NAMALWA (cell line): ENCODE results near the gene PTPN18.

Experiments
- DNase-seq: peaks from one replicate; pipeline ENCODE4 v3.0.0-alpha.2; 2015; ENCODE audit warnings: low spot score

The PTPN18 gene

DNA sequence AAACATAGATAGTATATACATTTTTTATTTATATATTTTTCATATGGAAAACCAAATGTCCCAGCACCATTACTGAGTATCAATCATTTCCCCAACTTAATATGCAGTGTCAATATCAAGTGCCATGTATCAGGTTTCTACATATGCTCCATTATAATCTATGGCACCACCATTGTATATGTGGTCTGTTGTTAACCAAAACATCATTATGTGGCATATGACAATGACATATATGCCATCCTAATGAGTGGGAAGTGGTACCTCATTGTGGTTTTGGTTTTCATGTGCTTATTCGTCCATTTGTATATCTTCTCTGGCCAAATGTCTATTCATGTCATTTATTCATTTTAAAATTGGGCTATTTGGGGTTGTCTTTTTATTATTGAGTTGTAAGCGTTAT lies 9.2 kb downstream of the PTPN18 start:
- DNase-seq: no peak

DNA sequence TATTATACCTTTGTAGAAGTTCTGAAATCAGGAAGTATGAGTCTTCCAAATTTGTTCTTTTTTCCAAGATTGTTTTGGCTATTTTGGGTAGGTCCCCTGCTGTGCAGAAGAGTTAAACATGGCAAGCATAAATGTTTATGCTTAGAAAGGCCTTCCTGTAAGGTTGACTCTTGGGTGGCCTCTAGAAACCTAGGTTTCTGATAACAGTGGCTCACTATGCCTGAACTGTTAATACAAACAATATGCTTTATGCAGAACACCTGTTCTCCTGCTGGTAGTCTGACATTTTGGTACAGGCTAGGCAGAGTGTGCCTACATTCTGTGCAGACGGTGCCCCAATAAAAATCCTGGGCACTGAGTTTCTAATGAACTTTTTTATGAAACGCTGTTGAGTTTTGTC lies 10.1 kb downstream of the PTPN18 start:
- no peak for DNase-seq

DNA sequence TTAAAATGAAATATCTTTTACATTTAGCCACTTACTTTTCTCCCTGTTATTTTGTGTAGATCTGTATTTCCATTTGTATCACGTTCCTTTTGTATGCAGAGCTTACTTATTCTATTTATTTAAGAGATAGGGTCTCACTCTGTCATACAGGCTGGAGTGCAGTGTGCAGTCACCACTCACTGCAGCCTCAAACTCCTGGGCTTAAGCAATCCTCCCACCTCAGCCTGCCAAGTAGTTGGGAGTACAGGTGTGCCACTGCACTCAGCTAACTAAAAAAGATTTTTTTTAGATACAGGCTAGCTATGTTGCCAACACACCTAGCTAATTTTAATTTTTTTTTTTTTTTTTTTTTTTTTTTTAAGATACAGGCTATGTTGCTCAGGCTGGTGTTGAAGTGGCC lies 10.9 kb downstream of the PTPN18 start:
- no peak for DNase-seq

DNA sequence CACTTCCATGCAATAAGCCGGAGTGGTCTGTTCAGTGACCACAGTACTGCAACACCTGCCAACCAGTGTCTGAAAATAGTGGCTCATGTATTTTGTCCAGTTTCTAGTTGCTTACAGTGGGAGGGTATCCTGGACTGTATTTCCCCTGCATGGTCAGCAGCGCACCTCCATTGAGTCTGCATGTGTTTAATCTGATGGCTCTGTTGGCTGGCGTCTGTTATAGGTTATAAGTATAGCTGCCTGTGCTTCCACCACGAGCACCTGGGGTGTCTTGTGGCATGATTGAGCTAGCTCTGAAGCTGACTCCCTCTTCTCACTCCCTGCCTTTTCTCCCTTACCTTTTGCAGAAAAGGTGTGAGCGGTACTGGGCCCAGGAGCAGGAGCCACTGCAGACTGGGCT lies 12.9 kb downstream of the PTPN18 start:
- DNase-seq: no peak

DNA sequence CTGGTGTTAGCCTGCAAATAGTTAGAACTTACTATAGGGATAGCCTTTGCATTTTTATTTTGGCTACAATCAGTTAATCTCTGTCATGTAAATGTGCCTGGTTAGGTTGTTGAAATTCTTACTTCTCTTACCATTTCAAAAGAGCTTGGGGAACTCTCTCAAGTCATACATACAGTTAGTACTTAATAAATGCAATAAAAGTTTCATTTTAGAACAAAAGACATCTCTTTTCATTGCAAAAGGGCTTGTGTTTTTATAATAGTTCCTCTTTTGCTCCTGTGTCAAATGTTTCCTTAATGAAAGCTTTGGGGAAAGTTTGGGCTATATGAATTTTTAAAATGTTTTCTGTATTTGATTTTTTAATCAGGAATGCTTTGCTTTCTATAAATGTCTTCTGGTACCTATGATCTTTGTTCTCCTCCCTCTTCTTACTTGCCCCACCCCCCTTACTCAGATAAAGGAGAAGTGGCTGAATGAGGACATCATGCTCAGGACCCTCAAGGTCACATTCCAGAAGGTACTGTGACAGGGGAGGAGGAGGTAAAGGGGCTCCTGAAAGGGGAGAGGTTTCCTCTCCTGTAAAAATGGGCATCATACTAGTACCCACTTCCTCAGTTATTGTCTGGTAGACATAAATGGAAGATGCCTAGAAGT lies 13.6 kb downstream of the PTPN18 start:
- DNase-seq: no peak

DNA sequence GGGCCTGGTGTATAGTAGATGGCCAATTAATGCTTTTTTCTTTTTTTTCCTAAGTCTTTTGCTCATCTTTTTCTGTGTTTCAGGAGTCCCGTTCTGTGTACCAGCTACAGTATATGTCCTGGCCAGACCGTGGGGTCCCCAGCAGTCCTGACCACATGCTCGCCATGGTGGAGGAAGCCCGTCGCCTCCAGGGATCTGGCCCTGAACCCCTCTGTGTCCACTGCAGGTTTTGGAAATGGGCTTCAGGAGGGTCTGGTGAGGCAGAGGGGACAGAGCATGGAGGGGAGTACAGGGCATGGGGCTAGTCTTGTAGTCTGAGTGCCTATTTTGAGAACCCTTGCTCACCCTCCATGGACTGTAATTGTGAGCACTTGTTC lies 14.1 kb downstream of the PTPN18 start:
- no peak for DNase-seq

DNA sequence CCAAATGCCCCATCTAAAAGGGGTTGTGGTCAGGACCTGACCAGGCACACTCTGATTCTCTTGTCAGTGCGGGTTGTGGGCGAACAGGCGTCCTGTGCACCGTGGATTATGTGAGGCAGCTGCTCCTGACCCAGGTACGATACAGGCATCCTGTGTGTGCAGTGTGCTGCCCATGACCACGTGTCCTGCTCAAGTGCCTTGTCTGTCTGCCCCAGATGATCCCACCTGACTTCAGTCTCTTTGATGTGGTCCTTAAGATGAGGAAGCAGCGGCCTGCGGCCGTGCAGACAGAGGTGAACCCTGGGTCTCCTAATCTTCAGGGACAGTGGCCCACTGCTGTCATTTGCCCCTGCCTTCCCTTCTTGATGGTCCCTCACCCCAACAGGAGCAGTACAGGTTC lies 14.6 kb downstream of the PTPN18 start:
- DNase-seq: no peak

DNA sequence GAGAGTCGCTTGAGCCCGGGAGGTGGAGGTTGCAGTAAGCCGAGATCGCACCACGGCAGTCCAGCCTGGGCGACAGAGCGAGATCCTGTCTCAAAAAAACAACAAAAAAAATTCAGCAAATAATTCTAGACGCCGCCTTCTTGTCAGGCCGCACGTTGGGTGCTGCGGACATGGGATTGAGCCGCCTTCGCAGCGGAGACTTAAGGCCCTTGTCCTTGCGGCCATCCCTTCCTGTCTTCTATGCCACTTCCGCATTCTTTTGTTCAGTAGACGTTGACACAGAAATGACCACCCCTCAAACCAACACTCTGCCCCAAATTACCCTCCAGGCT lies 15.8 kb downstream of the PTPN18 start:
- no peak for DNase-seq

DNA sequence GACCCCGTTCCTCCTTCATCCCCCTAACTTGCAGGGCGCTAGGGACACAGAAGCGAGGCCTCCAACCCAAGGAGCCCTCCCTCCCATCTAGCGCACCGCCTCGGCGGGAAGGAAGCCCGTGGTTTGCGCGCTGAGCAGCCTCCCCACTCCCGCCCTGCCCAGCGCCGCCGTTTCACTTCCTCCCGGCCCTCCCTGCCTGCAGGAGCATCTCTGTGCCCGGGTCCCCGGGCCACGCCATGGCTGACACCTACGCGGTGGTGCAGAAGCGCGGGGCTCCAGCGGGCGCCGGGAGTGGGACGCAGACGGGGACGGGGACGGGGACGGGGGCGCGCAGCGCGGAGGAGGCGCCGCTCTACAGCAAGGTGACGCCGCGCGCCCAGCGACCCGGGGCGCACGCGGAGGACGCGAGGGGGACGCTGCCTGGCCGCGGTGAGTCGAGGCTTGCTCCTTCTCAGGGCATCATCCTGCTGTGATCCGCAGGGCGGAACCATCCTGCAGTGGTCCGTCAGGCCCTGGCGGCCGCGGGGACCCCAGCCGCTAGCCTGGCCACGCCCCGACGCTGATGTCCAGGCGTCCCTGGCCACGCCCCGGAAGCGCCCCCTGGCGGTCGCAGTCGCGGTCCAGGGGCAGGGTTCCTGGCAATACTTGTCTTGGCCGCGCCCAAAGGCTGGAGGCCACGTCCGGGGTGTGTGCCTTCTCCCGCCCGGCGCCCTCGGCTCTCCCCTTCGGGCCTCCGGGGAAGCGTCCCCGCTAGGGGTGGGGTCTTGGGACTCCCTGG lies 16.4 kb downstream of the PTPN18 start:
- peak; percentile 81 for DNase-seq

DNA sequence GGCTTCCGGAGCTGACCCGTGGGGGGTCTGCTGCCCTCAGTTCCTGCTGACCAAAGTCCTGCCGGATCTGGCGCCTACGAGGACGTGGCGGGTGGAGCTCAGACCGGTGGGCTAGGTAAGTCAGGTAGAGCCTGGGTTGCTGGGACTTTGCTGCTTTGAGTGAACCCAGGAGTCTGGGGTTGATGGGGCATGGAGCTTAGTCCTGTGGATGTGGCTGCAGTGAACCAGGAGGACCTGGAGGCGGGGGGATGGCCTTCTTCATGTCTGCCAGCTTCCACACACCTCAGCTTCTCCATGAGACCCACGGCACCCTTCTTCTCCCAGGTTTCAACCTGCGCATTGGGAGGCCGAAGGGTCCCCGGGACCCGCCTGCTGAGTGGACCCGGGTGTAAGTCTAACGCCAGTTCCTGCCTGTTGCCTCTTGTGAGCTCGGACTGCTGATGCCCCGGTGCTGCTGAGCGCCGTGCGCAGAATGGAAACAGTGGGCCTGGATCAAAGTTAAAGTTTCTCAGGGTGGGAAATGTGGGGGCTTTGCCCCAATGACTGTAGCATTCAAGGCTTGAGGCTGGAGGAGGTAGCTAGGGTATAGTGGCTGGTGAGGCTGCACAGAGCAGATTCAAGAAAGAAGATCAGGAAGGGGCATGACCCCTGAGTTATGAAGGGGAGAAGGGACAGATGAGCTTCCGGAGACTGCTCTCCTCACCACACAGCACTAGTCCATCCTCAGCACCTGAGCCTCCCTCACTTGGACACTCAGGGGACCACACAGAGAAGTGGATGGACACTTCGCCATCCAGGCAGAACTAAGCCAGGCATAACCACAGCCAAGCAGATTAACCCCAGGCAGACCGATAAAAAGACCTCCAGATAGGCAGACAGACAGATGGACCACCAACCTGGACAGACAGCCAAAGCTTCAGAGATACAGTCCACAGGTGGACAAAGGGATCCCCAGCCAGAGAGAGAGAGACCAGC lies 17.3 kb downstream of the PTPN18 start:
- no peak for DNase-seq

DNA sequence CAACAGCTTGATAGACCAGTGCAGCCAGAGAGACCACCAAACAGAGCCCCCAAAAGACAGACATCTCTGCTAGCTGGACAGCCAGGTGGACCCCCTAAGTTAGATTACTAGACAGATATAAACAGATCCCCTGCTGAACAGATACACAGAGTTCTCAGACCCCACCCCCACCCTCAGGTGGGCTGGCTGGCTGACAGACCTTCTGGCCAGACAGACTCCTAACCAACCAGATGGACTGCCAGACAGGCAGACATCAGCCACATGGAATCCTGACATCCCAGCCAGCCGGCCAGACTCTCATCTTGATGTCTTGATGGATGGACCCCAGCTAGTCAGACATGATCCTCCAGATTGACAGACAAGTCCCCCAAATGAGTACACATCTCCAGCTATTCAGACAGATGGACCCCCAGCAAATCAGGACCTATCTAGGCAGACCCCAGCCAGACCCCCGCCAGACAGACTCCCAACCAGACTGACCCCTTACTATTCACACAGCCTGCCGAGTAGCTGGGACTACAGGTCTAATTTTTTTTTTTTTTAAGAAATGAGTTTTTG lies 18.0 kb downstream of the PTPN18 start:
- no peak for DNase-seq

DNA sequence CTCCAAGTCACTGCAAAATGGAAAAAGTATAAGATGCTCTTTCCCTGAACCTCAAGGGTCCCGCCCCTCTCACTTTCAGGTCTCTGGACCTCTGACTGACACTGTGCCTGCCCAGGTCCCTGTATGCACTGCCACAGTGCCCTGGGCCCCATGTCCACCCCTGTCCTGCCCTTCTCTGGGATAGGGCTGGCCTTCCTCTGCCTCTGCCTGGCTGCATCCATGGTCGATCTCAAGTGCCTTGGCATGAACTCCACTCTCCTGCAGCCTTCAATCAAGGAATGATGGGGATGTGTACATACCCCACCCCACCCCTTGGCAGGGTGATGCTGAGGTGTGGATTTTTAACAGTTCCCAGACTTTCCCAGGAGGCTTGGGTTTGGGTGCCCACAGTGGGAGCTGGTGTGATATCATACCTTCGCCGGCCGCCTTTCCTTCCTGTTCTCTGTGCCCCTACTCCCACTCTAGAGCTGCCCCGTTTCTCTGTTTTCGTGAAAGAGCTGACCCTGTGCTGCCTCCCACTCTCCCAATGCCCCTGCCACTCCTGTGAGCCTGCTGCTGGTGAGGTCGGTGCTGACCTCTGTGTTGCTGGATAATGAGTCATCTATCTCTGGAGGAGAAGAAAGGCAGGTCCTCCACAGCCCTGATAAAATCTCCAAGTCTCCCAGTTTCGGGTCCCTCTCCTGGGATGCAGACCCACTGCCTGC lies 18.9 kb downstream of the PTPN18 start:
- no peak for DNase-seq

DNA sequence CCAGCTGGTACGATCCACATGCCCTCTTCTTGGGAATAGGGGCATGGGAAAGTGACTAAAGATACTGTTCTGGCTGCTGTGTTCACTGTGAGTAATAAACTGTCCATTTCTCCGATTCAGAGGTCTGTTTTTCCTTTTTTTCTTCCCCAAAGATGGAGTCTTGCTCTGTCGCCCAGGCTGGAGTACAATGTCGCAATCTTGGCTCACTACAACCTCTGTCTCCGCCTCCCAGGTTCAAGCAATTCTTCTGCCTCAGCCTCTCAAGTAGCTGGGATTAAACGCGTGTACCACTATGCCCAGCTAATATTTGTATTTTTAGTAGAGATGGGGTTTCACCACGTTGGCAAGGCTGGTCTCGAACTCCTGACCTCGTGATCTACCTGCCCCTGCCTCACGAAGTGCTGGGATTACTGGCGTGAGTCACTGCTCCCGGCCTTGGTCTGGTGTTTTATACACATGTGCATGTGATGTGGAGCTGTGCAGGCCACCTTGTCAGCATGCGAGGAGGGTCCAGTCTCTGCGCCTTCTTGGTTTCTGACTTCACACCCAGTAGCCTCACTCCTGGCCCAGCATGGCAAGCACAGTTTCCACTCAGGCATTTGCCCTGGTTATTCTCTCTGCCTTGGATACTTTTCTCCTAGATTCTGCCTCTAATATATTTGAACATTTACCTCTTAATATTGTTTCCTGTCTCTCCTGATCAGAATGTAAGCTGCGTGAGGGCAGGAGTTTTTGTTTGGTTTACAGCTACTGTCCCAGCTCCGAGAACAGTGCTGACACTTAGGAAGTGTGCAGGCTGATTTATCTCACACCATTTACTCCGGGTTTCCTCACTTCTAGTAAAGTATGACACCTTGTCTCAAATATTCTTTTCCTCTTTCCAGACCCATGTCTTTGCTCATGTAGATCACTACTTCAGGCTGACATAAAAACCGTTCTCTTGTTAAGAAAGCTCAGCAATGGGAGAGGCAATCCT lies 19.7 kb downstream of the PTPN18 start:
- no peak for DNase-seq

DNA sequence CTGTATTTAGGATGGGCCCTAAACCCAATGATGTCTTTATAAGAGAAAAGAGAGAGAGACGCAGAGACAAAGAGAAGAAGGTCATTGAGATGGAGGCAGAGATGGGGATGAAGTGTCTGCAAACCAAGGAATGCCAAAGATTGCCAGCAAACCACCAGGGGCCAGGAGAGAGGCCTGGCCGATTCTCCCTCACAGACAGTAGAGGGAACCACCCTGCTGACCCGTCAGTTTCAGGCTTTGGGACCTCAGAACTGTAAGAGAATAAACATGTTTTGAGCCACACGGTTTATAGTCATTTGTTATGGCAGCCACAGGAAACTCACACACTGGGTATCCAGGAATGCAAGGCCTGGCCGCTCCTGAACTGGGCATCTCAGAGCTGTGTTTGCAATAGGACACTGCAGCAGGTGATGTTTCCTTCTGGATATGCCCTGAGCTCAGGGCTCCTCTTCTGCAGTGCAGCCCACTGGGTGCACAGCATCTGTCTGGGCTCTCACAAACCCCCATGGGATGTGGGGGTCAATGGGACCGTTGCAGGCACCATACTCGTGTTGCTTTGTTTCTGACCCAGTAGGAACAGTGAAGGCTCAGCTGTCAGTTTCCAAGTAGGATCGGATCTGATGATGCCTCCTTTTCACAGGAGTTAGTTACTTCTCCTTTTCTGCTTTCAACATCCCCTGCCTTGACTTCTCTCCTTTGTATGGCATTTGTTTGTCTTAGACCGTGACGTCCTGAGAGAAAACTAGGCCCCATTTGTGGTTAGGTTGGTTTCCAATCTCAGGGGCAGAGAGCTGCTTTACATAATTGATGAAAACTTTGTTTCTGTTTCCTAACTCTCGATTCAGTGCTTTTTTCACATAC lies 20.8 kb downstream of the PTPN18 start:
- DNase-seq: peak; percentile 60

DNA sequence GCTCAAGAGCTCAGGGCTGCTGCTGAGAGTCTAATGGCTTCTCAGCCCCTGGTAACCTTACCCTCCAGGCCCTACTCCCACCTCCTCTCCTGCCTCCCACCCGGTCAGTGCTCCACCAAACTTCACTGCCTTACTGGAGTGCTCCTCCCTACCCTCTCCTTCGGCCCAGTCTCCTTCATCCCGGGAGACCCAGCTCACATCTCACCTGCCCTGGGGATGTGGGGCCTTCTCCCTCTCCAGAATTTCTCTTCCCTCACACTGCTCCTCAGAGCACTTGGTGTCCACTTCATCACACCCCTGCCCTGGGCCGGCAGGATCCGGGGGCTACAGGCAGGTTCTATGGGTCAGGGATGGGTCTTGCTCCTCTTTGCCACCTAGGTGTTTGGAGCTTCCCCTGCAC lies 21.6 kb downstream of the PTPN18 start:
- no peak for DNase-seq

DNA sequence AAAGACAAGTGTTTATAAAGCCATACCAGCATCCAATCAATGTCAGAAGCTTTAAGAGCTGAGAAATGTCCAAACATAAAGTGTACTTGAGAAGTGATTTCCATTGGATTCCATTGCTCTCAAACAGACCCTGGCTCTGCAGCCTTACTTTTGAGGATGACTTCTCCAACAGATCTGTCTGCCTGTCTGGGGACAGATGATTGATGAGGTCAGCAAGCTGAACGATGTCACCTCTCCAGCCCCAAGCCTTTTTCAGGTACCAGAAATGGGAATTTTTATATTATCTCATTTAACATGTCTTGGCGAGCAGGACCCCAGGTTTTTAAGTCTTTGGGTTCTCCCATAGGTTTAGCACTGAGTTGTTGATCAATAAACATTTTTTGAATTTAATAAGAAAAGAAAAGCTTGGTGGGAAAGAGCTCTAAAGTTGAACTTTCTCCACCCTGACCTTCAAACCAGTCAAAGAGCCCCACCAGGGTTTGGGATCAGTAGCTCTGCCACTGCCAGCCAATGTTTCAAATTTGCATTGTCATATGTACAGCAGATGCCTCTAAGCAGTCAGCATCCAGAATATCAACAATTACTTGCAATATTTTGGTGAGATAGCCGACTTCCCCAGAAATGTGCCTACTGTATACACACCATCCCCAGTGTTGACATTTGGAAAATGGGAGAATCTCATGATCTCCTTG lies 22.5 kb downstream of the PTPN18 start:
- DNase-seq: no peak

DNA sequence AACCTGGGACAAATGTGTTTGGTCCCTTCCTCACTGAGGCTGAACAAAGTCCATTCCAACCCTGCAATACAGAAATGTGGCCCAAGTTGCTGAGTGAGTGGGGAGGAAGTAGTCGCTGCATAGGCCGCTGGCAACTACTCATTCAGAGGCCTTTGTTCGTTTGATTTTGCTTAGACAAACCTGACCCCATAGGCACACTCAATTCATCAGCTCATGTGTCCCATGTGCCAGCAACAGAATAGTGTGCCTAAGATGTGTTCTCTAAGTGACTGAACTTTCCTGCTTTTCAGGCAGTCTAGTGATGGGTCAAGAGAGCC lies 23.0 kb downstream of the PTPN18 start:
- no peak for DNase-seq

DNA sequence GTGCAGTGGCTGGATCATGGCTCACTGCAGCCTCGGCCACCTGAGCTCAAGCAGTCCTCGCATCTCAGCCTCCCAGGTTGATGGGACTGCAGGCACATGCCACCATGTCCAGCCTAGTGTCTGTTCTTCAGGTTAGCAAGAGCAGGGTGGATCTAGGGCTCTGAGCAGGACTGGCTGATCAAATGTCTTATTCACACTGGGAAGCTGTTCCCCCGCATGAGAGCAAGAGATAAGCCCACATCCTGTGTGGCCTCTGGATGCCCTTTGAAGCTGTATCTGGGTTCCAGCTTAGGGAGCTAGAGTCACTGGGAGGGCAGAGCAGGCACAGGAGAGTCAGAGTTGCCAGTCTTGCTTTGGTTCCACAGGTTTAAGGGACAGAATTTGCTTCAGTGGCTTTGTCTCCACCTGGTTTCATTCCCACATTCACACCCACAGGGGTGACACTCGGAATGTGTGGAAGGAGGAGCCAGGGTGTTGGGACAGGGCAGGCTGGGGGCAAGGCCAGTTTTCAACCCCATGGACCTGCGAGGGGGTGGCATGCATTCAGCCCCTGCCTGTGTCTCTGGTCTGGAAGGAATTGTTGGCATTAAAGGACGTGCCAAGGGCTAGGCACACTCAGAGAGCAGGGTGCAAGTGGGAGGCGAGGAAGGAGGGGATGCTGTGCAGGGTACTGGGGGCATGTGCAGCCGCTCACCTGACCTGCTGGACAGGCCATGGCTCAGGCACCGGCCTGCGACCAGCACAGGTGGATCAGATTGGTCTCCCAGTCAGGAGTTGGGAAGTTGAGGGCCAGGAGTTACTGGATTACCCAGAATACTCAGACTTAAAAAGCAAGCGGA lies 24.5 kb downstream of the PTPN18 start:
- no peak for DNase-seq
